H1 (cell line): Measurements from ENCODE around the gene COL5A3. TPM values are rescaled to one million over a fixed set of nuclear protein-coding genes. Genes with fewer than 3 reads are reported as not detected.
A peak's percentile ranks its signal among the peaks of the same experiment; 100 is the strongest.

Experiments used
- ATF3 ChIP-seq: IDR thresholded peaks from 2 replicates; pipeline ENCODE4 v1.6.1; 2011; ENCODE audit warnings: low read depth, mild to moderate bottlenecking, low read length; ENCODE audit not compliant: insufficient read depth
- CHD7 ChIP-seq: fragments of 300-600 bp; sonication (generic); IDR thresholded peaks from 2 replicates; pipeline ENCODE4 v1.7.1; 2012; ENCODE audit warnings: low read length, moderate library complexity, mild to moderate bottlenecking, inconsistent platforms; ENCODE audit not compliant: insufficient replicate concordance
- KDM4A ChIP-seq: IDR thresholded peaks from one replicate; pipeline ENCODE4 v1.7.1; 2012; ENCODE audit warnings: low read depth, mild to moderate bottlenecking, moderate library complexity, low read length, inconsistent platforms; ENCODE audit not compliant: severe bottlenecking
- RNF2 ChIP-seq: fragments of 200-900, 300-1000 bp; sonication (generic); IDR thresholded peaks from 2 replicates; pipeline ENCODE4 v1.7.1; 2016; ENCODE audit warnings: borderline replicate concordance, low read depth, mild to moderate bottlenecking, antibody characterized with exemption, low read length; ENCODE audit not compliant: poor library complexity, severe bottlenecking; ENCODE audit errors: missing control alignments
- SP2 ChIP-seq: IDR thresholded peaks from 2 replicates; pipeline ENCODE4 v1.6.1; 2012; ENCODE audit warnings: mild to moderate bottlenecking, low read length, inconsistent platforms
- polyA plus RNA-seq, 7 experiments: library from polyadenylated mRNA; depleted of rRNA in 3 of 7; stranded (reverse) in 5 of 7; unstranded in 2 of 7; fragments of >200 nt in 5 of 7; fragments of 200-250 nt in 2 of 7; gene quantifications; 1 replicate in 5 of 7; 2 replicates in 1 of 7; 4 replicates in 1 of 7; pipeline versions ENCODE4 v1.2.1 to v1.2.3, GENCODE V29; 2011 to 2013; ENCODE audit warnings: missing spikeins in 2 of 7, mixed read lengths in 2 of 7
- total RNA-seq: library from RNA; stranded (reverse); fragmentation: NEBNext Ultra II Directional; extraction: Animal tissue kit (Norgen Biotek cat#: 25700); gene quantifications from 2 replicates; pipeline ENCODE4 v1.2.1, GENCODE V29; 2021
- TF ChIP-seq, protein P1 (sequence below): IDR thresholded peaks from 2 replicates; pipeline ENCODE4 v1.6.1; 2012; ENCODE audit warnings: inconsistent platforms

Gene COL5A3
- total and polyA plus RNA-seq, 2 of the 8 experiments (the other 6 are each of a cell fraction or from before 2014, with no cell fraction given): 0.67 to 0.74 TPM

DNA sequence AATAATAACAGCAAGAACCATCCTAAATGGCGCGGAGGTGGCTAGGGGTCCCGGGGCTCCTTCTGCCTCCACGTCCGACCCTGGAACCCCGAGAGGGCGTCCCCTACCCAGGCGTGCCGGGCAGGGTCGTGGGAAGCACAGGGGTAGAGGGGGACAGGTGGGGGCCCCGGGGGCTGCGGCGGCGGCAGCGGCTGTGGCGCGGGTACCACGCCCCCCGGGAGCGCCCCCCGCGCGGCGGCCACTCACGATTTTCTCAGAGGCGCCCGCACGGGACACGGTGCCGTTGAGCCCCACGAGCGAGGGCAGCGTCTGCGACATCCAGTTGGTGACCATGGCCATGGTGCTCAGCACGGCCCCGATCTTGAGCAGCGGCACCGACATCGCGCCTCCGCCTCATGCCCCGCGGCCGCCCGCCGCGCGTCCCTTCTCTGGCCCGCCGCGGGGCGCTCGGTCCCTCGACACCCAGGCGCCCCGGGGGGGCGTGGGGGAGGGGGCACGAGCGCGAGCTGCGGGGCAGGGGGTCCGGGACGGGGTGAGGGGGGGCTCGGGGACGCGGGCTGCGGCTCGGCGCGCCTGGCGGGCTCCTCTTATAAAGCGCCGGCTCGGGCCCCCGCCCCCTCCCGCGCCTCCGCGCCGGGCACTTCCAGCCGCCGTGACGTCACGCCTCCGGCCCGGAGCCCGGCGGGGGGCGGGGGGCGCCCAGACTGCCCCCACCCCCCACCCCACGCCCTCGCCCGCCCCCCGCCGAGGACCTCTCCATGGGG, 96.9 kb downstream of the COL5A3 start (continued):
- TF ChIP-seq RNF2 (no peak), SP2 (no peak), CHD7 (no peak), ATF3 (no peak), KDM4A (peak; percentile 52)
- TF ChIP-seq, protein P1, sequence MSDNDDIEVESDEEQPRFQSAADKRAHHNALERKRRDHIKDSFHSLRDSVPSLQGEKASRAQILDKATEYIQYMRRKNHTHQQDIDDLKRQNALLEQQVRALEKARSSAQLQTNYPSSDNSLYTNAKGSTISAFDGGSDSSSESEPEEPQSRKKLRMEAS: peak; percentile 72
- TF ChIP-seq, all 59 proteins: peak for 6
